Measurements from ENCODE around the gene HEMGN. TPM values are rescaled to one million over a fixed set of nuclear protein-coding genes. Genes with fewer than 3 reads are reported as not detected.

HEMGN gene
- total and polyA plus RNA-seq, 2 donors (not counting 1 experiment from before 2014, with no cell fraction given), result not detected

DNA sequence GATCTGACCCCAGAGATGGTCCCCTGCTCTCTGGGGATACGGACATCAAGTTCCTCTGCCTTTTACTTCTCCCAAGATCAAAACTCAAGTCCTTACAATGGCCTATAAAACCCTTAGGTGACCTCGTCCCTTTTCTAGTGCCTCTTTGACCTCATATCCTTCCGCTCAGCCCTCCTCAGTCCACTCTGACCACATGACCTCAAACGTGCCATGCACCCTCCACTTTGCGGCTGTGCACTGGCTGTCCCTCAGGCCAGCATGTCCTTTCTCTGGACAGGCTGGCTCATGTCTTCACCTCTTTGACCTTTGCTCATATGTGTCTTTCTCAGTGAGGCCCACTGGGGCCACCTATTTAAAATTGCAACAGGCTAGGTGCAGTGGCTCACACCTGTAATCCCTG lies 30.3 kb downstream of the HEMGN start:
- no peak for DNase-seq (ENCODE audit: low read depth in 2 of 2)
- Histone ChIP-seq H3K27ac (ENCODE audit: insufficient read depth, low read length) (no peak overlapping the region), H3K36me3 (ENCODE audit: control insufficient read depth, insufficient read depth, low read length) (no peaks in the 10 kb centered on the region), H2AFZ (ENCODE audit: low read length) (no peak overlapping the region), H4K20me1 (ENCODE audit: control insufficient read depth, extremely low read depth, insufficient read depth, low read length) (no peaks in the 10 kb centered on the region), H3K9ac (ENCODE audit: insufficient read depth, low read length) (no peak overlapping the region), H3K4me2 (ENCODE audit: extremely low read depth, insufficient read depth, low read length) (no peak overlapping the region), H3K4me1 (ENCODE audit: control insufficient read depth, extremely low read depth, insufficient read depth, low read length) (no peaks in the 10 kb centered on the region), H3K79me2 (ENCODE audit: control insufficient read depth, insufficient read depth, low read length) (no peaks in the 10 kb centered on the region), H3K27me3 (ENCODE audit: control insufficient read depth, insufficient read depth, low read length) (no peaks in the 10 kb centered on the region), H3K9me3 (ENCODE audit: control insufficient read depth, insufficient read depth, low read depth, low read length) (no peaks in the 10 kb centered on the region), H3K4me3 (replicated peaks in 1 of 4; ENCODE audit: control extremely low read depth in 1 of 4, insufficient read depth in 1 of 4, low read depth in 3 of 4, low read length in 4 of 4) (no peak overlapping the region)
- TF ChIP-seq EZH2 (IDR thresholded peaks at IDR 0.05; ENCODE audit: low read length, missing control alignments), result no peak
- TF ChIP-seq, protein P1, sequence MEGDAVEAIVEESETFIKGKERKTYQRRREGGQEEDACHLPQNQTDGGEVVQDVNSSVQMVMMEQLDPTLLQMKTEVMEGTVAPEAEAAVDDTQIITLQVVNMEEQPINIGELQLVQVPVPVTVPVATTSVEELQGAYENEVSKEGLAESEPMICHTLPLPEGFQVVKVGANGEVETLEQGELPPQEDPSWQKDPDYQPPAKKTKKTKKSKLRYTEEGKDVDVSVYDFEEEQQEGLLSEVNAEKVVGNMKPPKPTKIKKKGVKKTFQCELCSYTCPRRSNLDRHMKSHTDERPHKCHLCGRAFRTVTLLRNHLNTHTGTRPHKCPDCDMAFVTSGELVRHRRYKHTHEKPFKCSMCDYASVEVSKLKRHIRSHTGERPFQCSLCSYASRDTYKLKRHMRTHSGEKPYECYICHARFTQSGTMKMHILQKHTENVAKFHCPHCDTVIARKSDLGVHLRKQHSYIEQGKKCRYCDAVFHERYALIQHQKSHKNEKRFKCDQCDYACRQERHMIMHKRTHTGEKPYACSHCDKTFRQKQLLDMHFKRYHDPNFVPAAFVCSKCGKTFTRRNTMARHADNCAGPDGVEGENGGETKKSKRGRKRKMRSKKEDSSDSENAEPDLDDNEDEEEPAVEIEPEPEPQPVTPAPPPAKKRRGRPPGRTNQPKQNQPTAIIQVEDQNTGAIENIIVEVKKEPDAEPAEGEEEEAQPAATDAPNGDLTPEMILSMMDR (conservative IDR thresholded peaks at IDR 0.05 in 1 of 2, IDR thresholded peaks at IDR 0.05 in 1 of 2; ENCODE audit: low read depth in 1 of 2, low read length in 2 of 2), result no peak

DNA sequence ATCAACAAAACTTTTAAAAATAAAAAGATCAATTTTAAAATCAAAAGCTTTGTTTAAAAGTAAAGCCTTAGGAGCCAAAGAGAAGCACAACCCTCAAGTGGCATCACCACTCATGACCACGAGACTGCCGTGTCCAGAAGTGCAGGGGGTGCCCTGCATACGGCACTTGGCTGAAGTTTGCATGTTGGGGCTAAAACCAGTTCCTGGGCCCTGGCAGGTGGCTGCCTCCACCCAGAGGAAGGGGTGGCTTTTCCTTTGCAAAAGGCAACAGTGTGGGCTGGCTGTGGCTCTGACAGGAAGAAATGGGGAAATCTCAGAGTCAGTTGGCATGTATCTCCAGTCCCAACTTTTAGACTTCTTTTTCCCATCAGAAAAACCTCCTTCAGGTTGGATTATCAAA lies 30.9 kb downstream of the HEMGN start:
- no peaks in the 10 kb centered on the region for H3K27me3 ChIP-seq (ENCODE audit: control insufficient read depth, insufficient read depth, low read length)
- no peak overlapping the region for H2AFZ ChIP-seq (ENCODE audit: low read length)
- no peak overlapping the region for H3K27ac ChIP-seq (ENCODE audit: insufficient read depth, low read length)
- H3K4me2 ChIP-seq (ENCODE audit: extremely low read depth, insufficient read depth, low read length), result no peak overlapping the region
- no peaks in the 10 kb centered on the region for H3K4me1 ChIP-seq (ENCODE audit: control insufficient read depth, extremely low read depth, insufficient read depth, low read length)
- H3K9ac ChIP-seq (ENCODE audit: insufficient read depth, low read length), result no peak overlapping the region
- no peaks in the 10 kb centered on the region for H3K79me2 ChIP-seq (ENCODE audit: control insufficient read depth, insufficient read depth, low read length)
- no peaks in the 10 kb centered on the region for H3K36me3 ChIP-seq (ENCODE audit: control insufficient read depth, insufficient read depth, low read length)
- TF ChIP-seq, protein P1 (conservative IDR thresholded peaks at IDR 0.05 in 1 of 2, IDR thresholded peaks at IDR 0.05 in 1 of 2; ENCODE audit: low read depth in 1 of 2, low read length in 2 of 2), result no peak
- no peak for TF ChIP-seq EZH2 (IDR thresholded peaks at IDR 0.05; ENCODE audit: low read length, missing control alignments)
- H4K20me1 ChIP-seq (ENCODE audit: control insufficient read depth, extremely low read depth, insufficient read depth, low read length), result no peaks in the 10 kb centered on the region
- H3K4me3 ChIP-seq (replicated peaks in 1 of 4; ENCODE audit: control extremely low read depth in 1 of 4, insufficient read depth in 1 of 4, low read depth in 3 of 4, low read length in 4 of 4), result no peak overlapping the region
- DNase-seq (ENCODE audit: low read depth in 2 of 2), result no peak
- no peaks in the 10 kb centered on the region for H3K9me3 ChIP-seq (ENCODE audit: control insufficient read depth, insufficient read depth, low read depth, low read length)

GRCh38 chr9:97906236-97906831 lies 31.6 kb downstream of the HEMGN start:
- Histone ChIP-seq H3K4me2 (ENCODE audit: extremely low read depth, insufficient read depth, low read length) (no peak overlapping the region), H3K4me3 (replicated peaks in 1 of 4; ENCODE audit: control extremely low read depth in 1 of 4, insufficient read depth in 1 of 4, low read depth in 3 of 4, low read length in 4 of 4) (no peak overlapping the region), H4K20me1 (ENCODE audit: control insufficient read depth, extremely low read depth, insufficient read depth, low read length) (no peaks in the 10 kb centered on the region), H3K4me1 (ENCODE audit: control insufficient read depth, extremely low read depth, insufficient read depth, low read length) (no peaks in the 10 kb centered on the region), H3K27ac (ENCODE audit: insufficient read depth, low read length) (no peak overlapping the region), H3K9me3 (ENCODE audit: control insufficient read depth, insufficient read depth, low read depth, low read length) (no peaks in the 10 kb centered on the region), H2AFZ (ENCODE audit: low read length) (no peak overlapping the region), H3K9ac (ENCODE audit: insufficient read depth, low read length) (no peak overlapping the region), H3K79me2 (ENCODE audit: control insufficient read depth, insufficient read depth, low read length) (no peaks in the 10 kb centered on the region), H3K36me3 (ENCODE audit: control insufficient read depth, insufficient read depth, low read length) (no peaks in the 10 kb centered on the region), H3K27me3 (ENCODE audit: control insufficient read depth, insufficient read depth, low read length) (no peaks in the 10 kb centered on the region)
- TF ChIP-seq EZH2 (IDR thresholded peaks at IDR 0.05; ENCODE audit: low read length, missing control alignments), result no peak
- TF ChIP-seq, protein P1 (conservative IDR thresholded peaks at IDR 0.05 in 1 of 2, IDR thresholded peaks at IDR 0.05 in 1 of 2; ENCODE audit: low read depth in 1 of 2, low read length in 2 of 2), result no peak
- DNase-seq (ENCODE audit: low read depth in 2 of 2), result peak in 1 of 2 donors; percentile 3
